Measurements from ENCODE around the gene ENOX2. TPM values are rescaled to one million over a fixed set of nuclear protein-coding genes. Genes with fewer than 3 reads are reported as not detected.

ENOX2 gene
- total and polyA plus RNA-seq, 2 donors (not counting 1 experiment from before 2014, with no cell fraction given) = 5.1 to 18.8 TPM

DNA sequence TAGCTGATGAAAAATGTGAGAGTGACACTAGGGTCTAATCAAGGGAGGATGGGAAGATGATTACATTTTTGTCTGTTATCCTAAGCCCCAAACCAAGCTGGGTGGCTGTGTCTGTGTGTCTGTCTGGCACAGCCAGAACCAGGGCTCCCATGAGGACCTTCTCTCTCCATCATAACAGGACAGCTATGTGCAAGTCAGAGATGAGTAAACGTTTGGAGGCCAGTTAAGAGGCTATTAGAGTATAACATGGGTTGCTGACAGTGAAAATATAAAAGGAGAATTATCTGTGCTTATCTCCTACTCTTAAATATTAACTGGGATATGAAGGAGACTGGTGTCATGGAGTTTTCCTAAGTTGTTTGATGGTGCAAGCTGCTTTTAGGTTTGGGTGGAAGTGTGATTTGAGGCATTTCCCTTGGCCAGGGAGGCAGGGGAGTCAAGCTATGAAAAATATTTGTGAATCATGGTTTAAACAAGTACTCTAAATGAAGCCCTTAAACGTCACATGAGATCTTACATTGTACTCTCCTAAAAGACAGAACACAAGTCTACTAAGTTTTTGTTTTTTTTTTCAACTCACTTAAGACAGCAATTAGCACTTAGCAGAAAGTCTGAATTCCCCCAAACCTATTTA is 156.2 kb downstream of the ENOX2 start:
- H4K20me1 ChIP-seq (ENCODE audit: control insufficient read depth, insufficient read depth, low read length, poor library complexity, severe bottlenecking) = no peaks in the 10 kb centered on the region

DNA sequence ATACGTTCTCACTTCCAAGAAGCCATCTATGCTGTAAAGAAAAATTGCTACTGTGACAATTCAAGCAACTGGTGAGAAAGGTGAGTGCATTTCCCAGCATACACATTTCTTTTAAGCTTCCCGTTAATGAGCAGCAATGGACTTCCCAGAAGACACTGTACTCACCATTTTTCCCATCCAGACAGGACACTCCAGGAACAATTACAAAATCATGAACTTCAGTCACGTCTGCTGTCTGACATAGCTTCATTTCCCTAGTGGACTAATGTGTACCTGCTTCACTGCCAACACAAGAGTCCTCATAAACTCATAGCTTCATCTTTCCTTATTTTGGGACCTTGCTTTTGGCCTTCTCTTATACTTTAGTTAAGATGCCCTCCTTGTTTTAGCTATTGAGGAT is 156.9 kb downstream of the ENOX2 start:
- ChIA-PET CTCF (no interaction called here), POLR2A (no interaction called here)
- Histone ChIP-seq H3K9ac (ENCODE audit: low read length) (no peak overlapping the region), H2AFZ (ENCODE audit: insufficient read depth, low read depth, low read length, poor library complexity, severe bottlenecking) (no peak overlapping the region), H3K4me2 (replicated peaks; ENCODE audit: low read depth, low read length, poor library complexity, severe bottlenecking) (no peak overlapping the region), H3K36me3 (replicated peaks in 1 of 2; ENCODE audit: control extremely low read depth in 1 of 2, control insufficient read depth in 1 of 2, extremely low read depth in 1 of 2, insufficient read depth in 2 of 2, low read length in 1 of 2) (no peaks in the 10 kb centered on the region), H3K27me3 (replicated peaks in 1 of 4; ENCODE audit: control extremely low read depth in 1 of 4, control insufficient read depth in 3 of 4, insufficient read depth in 4 of 4, low read length in 3 of 4) (no peaks in the 10 kb centered on the region), H4K20me1 (ENCODE audit: control insufficient read depth, insufficient read depth, low read length, poor library complexity, severe bottlenecking) (no peaks in the 10 kb centered on the region), H3K79me2 (ENCODE audit: control insufficient read depth, insufficient read depth, low read length) (no peaks in the 10 kb centered on the region), H3K4me3 (ENCODE audit: control extremely low read depth in 1 of 5, extremely low read depth in 1 of 5, insufficient read depth in 1 of 5, low read depth in 2 of 5, low read length in 4 of 5) (no peak overlapping the region), H3K27ac (ENCODE audit: low read length in 2 of 2) (no peak overlapping the region), H3K9me3 (ENCODE audit: control extremely low read depth in 1 of 3, control insufficient read depth in 2 of 3, insufficient read depth in 1 of 3, low read length in 2 of 3) (no peaks in the 10 kb centered on the region), H3K4me1 (ENCODE audit: control insufficient read depth in 2 of 2, insufficient read depth in 2 of 2, low read length in 2 of 2) (no peaks in the 10 kb centered on the region)
- TF ChIP-seq EZH2 (IDR thresholded peaks at IDR 0.05; ENCODE audit: borderline replicate concordance, insufficient read depth, low read depth, low read length, poor library complexity, severe bottlenecking) = no peak
- TF ChIP-seq, protein P1, sequence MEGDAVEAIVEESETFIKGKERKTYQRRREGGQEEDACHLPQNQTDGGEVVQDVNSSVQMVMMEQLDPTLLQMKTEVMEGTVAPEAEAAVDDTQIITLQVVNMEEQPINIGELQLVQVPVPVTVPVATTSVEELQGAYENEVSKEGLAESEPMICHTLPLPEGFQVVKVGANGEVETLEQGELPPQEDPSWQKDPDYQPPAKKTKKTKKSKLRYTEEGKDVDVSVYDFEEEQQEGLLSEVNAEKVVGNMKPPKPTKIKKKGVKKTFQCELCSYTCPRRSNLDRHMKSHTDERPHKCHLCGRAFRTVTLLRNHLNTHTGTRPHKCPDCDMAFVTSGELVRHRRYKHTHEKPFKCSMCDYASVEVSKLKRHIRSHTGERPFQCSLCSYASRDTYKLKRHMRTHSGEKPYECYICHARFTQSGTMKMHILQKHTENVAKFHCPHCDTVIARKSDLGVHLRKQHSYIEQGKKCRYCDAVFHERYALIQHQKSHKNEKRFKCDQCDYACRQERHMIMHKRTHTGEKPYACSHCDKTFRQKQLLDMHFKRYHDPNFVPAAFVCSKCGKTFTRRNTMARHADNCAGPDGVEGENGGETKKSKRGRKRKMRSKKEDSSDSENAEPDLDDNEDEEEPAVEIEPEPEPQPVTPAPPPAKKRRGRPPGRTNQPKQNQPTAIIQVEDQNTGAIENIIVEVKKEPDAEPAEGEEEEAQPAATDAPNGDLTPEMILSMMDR (IDR thresholded peaks at IDR 0.05) = no peak
- ATAC-seq (ENCODE audit: low read depth) = no peak
- H3K4me1 Mint-ChIP-seq = no peaks in the 10 kb centered on the region
- DNase-seq = no peak
- H3K9me3 Mint-ChIP-seq (ENCODE audit: insufficient read depth) = no peaks in the 10 kb centered on the region
- H3K4me3 Mint-ChIP-seq = no peak overlapping the region
- WGBS (ENCODE audit: insufficient coverage) = 94% methylated on average over 2 of the region's 3 CpGs
- no peak overlapping the region for H3K27ac Mint-ChIP-seq
- intact Hi-C loops (cut with micrococcal nuclease) = no loop called here
- no peaks in the 10 kb centered on the region for H3K27me3 Mint-ChIP-seq

More for the DNA sequence above, 156.2 kb downstream of the ENOX2 start:
- H3K4me3 Mint-ChIP-seq = no peak overlapping the region
- Histone ChIP-seq H3K79me2 (ENCODE audit: control insufficient read depth, insufficient read depth, low read length) (no peaks in the 10 kb centered on the region), H3K9ac (ENCODE audit: low read length) (no peak overlapping the region), H3K9me3 (ENCODE audit: control extremely low read depth in 1 of 3, control insufficient read depth in 2 of 3, insufficient read depth in 1 of 3, low read length in 2 of 3) (no peaks in the 10 kb centered on the region), H3K4me3 (ENCODE audit: control extremely low read depth in 1 of 5, extremely low read depth in 1 of 5, insufficient read depth in 1 of 5, low read depth in 2 of 5, low read length in 4 of 5) (no peak overlapping the region), H2AFZ (ENCODE audit: insufficient read depth, low read depth, low read length, poor library complexity, severe bottlenecking) (no peak overlapping the region), H3K27me3 (replicated peaks in 1 of 4; ENCODE audit: control extremely low read depth in 1 of 4, control insufficient read depth in 3 of 4, insufficient read depth in 4 of 4, low read length in 3 of 4) (no peaks in the 10 kb centered on the region), H3K36me3 (replicated peaks in 1 of 2; ENCODE audit: control extremely low read depth in 1 of 2, control insufficient read depth in 1 of 2, extremely low read depth in 1 of 2, insufficient read depth in 2 of 2, low read length in 1 of 2) (no peaks in the 10 kb centered on the region), H3K4me1 (ENCODE audit: control insufficient read depth in 2 of 2, insufficient read depth in 2 of 2, low read length in 2 of 2) (no peaks in the 10 kb centered on the region), H3K4me2 (replicated peaks; ENCODE audit: low read depth, low read length, poor library complexity, severe bottlenecking) (no peak overlapping the region), H3K27ac (ENCODE audit: low read length in 2 of 2) (no peak overlapping the region)
- intact Hi-C loops (cut with micrococcal nuclease) = no loop called here
- ATAC-seq (ENCODE audit: low read depth) = no peak
- no peak overlapping the region for H3K27ac Mint-ChIP-seq
- CTCF ChIA-PET = no interaction called here
- no peaks in the 10 kb centered on the region for H3K9me3 Mint-ChIP-seq (ENCODE audit: insufficient read depth)
- no peaks in the 10 kb centered on the region for H3K27me3 Mint-ChIP-seq
- no peak for DNase-seq
- TF ChIP-seq, protein P1 (IDR thresholded peaks at IDR 0.05) = no peak
- TF ChIP-seq EZH2 (IDR thresholded peaks at IDR 0.05; ENCODE audit: borderline replicate concordance, insufficient read depth, low read depth, low read length, poor library complexity, severe bottlenecking) = no peak
- no peaks in the 10 kb centered on the region for H3K4me1 Mint-ChIP-seq
- POLR2A ChIA-PET = no interaction called here
- WGBS (ENCODE audit: insufficient coverage) = no CpG with 5 or more reads among the region's 2 CpGs
